Stimulated activated CD8-positive, alpha-beta memory T cell treated with anti-CD3 and anti-CD28 coated beads, Interleukin-15, amount 100 ng/mL, for 24 hours (primary cell): ENCODE results near the gene SYNE2.

Experiments used
- DNase-seq: peaks from one replicate; pipeline ENCODE4 v3.0.0-alpha.2; 2020; ENCODE audit warnings: low read depth

The SYNE2 gene

DNA sequence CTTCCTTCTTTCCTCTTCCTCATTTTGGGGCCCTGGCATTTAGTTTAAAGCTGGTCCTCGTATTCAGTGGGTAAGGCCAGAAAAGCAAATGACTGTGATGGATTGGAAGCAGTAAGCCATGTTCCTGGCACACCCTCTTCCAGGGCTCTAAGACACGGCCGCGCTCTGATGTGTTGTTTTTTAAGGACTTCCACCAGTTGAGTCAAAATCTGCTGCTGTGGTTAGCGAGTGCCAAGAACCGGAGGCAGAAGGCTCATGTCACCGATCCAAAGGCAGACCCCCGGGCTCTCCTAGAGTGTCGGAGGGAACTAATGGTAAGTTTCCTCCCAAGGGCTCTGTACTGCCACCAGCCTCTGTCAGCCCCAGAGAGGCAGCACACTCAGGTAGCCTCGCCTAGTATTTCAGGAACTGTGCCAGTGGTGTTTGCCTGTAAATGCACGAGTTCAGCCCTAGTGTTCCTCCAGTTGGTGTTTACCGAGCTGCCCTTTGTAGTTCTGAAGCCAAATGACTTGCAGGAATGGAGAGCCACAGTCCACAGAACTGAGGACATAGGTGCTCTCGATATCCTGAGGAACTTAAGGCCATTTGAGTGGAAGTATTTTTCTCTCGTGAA lies 368.7 kb downstream of the SYNE2 start:
- no peak for DNase-seq

DNA sequence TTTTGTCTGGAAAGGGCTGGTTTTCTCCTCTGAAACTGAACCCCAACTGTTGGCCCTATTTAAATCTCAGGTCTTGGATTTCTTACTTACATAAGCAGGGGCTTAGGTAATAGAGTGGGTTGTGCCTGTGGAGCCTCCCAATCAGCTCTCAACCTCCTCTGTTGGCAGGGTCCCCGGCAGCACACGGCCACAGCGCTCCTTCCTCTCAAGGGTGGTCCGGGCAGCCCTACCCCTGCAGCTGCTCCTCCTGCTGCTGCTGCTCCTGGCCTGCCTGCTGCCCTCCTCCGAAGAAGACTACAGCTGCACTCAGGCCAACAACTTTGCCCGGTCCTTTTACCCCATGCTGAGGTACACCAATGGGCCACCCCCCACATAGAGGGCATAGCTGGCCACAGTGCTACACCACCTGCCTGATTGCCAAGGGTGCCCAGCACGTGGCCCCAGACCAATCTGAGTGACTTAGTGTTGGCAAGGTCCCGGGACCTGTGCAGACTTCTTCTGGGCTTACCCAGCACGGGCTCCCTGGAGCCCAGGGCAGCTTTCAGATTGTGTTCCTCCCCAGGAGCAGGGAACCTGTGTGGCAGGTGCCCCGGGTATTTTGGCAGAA lies 372.4 kb downstream of the SYNE2 start:
- DNase-seq, result no peak

DNA sequence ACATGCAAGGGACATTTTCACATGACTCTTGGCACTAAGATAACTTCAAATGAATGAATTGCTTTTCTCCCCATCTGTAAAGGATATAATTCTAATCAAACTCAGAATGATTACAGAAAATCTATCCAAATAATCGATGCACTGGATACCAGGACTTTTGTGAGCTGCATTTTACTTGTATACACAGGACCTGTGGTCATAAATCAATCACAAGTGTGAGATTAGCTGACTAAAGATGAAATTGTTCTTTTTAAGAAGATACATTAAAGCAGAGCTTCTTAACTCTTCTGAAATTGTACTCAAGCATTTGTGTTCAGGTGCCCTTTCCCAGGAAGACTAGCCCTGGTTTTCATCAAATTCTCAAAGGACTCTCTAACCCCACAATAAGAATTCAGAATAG lies 375.1 kb downstream of the SYNE2 start:
- DNase-seq, result no peak

DNA sequence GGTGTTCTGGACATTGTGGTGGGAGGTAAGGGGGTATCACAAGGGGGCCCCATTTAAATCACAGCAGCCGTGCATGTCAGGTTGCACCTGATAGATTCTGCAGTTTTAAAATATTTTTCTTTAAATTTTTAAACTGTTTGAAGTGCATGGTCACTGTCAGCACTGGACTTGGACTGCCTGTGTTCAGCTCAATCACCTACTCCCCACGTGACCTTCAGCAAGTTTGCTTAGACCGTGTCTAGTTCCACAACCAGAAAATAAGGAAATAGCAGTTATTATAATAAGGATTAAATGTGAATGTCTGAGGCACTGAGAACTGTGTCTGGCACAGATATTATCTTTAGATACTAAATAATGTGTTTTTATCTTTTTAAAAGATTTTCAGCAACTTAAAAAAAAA lies 376.7 kb downstream of the SYNE2 start:
- no peak for DNase-seq

DNA sequence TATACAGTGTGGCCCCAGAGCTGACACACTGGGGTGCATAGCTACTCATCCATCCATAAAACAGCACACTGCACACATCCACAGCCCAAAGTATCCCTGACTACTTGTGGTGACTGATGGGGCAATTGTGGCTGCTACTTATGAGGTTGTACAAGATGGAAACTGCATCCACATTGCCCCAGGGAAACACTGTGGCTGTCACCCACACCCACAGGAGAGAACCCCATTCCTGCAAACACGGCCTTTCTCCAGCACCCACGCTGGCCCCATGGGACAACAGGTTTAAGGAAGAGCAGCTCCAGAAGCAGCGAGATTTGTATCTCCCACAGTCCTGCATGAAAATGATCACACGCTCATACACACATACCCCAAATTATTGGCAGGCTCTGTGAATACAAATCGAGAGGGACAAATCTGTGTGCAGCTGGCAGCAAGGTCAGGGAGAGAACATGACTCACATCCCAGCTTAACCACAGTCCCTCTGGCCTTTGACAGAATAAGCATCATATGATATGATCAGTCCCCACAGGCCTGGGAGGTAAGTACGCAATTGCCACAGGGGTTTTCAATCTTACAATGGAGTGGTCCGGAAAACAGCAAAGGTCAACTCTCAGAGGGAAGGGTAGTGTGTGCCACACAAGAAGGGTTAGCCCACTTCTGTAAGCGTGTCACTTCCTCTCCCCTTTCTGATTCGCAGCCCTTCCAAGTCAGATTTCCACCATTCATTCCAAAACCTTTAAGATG lies 379.5 kb downstream of the SYNE2 start:
- DNase-seq, result no peak

DNA sequence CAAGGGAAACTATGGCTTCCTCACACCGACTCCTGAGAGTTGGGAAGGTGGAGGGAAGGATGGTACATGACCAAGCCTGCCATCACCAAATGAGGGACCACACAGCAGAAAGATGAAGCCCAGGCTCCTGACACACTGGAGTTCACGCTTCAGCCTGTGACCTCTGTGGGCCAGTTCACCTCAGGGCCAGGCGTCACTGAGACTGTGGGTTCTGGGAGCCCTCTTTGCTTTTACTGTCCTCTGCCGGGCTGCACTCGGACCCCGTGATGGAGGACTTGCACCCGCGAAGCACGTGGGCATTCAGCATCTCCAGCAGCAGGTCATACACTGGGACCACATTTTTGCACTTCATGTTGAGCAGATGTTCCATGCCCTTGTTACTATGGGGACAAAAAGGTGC lies 380.1 kb downstream of the SYNE2 start:
- no peak for DNase-seq

DNA sequence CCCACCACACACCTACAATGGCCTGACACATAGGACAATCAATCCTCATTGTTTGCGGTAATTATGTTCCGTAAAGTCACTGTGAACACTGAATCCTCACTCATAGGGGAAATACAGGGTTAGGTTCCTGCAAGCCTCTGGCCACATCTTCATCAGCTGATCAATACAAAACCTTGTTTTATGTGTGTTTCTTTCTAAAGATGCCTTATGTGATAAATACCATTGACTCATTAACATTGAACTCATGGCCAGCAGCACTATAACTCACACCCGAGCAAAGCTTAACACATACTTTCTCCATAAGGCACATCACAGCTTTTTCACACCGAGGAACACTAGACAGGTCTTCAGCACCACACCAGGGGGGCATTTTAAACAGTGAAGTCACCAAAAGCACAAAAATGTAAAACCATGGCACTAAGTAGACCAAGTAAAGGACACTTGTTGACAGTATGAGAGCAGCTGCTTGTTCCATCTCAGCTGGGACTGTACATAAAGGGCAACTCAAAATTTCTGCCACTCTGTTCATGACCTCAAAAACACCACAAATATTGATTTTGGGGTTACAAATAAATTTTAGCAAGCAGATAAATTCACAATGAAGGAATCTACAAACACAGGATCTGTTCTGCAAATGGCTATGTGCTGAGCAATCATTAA lies 380.9 kb downstream of the SYNE2 start:
- DNase-seq, result no peak

DNA sequence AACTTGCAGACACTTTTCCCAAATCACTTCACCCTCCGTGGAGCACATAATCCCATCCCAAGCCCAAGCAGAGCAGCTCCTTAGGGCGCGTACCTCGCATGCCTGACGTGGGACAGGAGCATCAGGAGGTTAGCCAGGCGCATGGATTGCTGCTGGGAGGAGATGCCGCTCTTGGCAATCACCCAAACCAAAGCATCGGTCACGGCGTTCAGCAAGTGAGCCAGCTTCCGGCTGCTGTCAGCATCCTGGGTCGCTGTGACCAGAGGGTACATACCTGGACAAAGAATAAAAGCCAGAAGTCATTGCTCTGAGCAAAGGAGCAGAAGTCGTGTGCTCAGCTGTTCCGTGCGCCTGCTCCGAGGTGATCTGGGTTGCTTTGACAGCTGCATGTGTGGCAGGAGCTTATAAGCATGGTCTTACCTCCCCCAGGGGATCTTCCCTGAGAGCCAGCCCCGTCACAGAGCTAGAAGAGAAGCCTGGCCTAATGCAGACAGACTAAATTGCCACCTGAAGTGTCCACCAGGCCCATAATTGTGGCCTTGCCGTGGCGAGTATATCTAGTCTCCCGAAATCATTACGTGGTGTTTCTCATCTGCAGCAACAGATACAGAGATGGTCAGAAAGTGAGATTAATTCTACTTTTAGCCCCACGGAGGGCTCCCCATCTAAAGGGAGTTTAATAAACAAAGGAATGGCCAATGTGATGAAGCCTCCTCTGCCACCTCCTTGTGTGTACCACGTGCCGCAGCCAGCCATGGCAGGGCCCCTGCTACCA lies 382.3 kb downstream of the SYNE2 start:
- no peak for DNase-seq

DNA sequence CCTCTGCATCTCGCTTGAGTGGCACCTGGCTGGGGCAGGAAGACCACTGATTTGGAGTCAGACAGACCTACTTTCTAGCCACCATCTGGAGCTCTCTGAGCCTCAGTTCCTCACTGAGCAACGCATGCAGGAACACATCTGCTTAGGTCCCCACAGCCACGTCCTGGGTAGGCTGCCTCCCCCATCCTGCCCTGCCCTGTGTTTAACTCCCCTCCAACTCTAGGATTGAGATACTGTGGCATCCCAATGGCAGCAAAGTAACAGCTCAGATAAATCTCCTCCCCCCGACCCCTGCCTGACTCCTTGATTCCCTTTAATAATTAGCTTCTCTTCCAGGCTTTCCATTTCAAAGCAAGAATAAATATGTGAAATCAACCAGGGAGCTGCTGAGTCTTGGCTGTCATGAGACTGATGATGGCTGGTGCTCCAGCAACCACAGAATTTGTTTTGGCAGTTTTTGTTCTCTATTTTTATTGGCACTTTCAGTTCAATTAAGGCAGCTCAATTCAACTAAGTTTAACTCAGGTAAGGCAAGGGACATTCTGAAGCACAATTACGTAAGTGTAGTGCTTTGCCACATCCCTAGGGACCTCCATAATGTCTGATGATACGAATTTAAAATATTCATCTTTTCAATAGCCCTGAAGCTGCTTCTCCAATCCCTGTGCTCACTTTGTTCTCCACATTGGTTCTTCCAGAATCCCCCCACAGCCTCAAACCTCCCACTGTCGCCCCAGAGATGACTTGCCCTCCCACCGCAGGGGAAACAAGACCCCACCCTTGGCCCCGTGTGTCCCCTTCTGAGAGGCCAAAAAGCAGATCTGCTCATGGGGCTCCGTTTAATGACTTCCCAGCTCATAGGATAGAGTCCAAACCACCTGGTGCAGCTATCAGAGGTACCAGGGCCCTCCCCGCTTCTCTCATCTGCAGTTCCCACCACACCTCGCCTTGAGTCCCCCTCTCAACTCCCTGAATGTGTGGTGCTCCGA lies 383.1 kb downstream of the SYNE2 start:
- DNase-seq, result no peak

DNA sequence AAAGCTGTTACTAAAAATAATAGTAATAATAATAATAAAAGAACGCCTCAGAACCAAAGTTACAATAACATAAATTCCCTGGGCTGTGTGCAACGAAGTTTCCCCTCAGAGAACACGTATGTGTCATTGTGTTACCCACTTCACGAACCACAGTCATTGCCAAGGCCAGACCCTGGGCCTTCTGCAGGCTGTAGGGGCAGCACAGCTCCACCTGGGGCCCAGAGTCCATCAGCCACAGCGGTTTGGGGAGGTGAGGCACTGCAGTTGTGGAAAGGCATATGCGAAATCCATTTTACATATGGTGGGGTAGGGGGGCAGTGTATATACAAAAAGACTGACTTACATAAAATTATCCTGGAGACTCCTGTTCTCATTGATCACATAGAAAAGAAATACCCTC lies 385.2 kb downstream of the SYNE2 start:
- DNase-seq, result no peak

DNA sequence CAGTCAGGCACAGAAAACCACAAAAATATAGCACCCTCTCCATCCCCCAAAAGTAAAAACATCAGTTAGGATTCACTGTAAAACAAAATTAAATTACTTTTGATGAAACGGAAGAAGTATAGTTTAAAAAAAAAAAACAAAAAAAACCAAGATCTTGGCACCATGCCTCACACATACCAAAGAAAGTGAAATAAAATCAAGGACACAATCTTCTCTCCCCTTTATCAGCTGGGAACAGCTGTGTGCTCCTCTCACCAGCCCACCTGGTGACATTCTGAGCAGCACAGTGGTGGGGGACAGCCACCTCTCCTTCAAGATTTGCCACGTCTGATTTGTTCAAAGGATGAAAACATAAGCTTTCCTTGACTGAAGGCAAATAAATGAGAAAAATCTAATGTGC lies 385.8 kb downstream of the SYNE2 start:
- DNase-seq, result no peak

DNA sequence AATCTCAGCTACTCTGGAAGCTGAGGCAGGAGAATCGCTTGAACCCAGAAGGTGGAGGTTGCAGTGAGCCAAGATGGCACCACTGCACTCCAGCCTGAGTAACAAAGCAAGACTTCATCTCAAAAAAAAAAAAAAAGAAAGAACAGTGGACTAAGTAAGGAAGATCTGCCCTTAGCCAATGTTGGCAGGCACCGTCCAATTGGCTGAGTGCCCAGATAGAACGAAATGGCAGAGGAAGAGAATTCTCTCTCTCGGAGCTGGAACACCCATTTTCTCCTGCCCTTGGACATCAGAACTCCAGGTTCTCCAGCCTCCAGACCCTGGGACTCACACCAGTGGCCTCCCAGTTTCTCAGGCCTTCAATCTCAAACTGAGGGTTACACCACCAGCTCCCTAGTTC lies 391.5 kb downstream of the SYNE2 start:
- DNase-seq, result no peak

DNA sequence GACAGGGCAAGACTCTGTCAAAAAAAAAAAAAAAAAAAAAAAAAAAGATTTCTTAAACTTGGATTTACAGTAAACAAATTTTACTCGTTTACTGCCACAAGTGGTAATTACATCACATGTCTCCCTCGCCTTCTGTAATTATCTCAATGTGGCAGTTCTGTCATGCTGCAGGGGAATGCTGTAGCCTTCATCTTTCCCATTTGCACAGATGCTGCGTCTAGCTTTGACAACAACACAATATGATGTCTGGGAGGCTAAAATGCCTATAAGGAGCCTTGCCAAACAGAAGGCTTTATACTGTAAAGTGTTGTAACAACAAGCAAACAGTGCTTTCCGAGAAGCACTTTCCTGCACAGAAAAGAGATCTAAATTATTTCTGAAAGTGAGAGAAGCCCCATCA lies 392.7 kb downstream of the SYNE2 start:
- DNase-seq, result no peak

DNA sequence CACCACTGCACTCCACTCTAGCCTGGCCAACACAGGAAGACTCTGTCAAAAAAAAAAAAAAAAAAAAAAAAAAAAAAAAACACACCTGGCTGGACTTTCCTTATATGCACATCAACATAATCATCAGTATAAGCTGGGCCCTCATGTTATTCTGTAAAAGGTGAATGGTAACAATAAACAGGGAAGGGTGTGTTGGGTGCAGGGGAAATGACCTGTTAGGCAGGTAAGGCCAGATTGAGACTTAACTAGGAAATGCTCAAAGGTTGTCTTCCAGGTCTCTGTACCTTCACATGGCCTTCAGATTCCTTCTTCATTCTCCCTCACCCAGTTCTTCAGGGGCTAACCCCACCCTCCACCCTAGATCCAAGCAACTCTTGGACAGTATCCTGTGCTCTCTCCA lies 393.9 kb downstream of the SYNE2 start:
- no peak for DNase-seq

DNA sequence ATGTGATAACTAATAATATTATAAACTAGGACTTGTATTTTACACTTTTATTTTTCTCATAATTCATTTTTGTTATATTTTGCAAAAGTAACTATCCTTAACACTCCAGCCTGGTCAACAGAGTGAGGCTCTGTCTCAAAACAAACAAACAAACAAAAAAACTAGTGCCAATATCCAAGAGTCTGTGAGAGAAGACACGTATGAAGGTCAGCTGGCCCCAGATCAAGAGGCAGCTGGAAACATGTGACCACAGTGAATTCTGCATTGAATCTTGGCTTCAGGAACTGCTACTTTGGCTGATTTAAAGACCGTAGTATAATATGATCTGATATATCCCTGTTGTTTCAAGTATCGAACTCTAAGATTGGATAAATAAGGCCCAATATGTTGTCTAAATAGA lies 394.4 kb downstream of the SYNE2 start:
- DNase-seq, result no peak

DNA sequence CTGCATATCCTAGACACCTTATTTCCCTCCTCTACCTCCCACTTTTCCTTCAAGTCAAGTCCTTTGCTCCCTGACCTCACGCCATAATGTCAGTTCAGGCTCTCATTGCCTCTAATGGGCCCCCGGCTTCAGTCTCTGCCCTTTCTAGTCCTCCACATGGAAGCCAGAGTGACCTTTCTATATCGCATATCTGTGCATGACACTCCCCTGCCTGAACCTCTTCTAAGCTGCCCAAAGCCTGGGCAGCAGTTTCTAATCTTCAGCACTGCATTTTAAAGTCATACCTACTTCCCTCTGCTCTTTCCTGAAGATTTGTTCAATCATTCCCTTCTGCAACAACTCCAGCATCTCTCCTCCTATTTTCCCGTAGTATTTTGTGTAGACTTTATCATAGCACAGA lies 395.9 kb downstream of the SYNE2 start:
- no peak for DNase-seq

DNA sequence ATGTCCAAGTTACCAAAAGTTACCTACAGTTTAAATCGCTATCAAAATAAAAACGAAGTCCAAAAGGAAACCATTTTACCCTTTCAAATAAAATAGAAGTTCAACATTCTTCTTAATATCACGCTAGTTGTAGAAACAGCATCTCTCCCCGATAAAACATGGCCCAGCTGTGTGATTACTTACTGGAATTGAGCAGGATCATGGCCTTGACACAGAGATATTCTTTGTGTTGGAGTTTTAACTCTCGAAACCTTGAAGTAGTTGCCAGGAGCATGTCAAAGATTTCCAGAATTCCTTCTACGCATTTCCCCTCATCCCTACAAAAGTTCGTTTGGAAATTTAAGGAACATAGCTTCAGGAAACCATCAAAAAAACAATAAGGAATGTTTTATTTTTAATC lies 396.6 kb downstream of the SYNE2 start:
- DNase-seq, result no peak

DNA sequence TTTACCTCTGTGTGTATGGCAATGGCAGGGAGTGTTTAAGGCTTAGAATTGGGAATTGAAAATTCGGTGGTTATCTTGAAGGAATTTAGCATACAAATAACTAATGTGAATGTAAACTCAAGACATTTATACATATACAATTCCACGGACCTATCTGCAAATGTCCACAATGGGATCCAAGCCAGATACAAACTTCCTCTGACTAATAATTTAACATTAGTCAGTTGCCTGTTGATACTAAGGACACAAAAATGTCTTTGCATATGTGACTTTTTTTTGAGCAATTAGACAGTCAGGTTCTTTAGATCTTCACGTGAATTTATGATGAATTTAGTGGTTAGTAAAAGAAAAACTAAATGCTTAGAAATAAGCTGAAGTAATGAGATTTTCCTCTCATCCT lies 400.9 kb downstream of the SYNE2 start:
- no peak for DNase-seq

DNA sequence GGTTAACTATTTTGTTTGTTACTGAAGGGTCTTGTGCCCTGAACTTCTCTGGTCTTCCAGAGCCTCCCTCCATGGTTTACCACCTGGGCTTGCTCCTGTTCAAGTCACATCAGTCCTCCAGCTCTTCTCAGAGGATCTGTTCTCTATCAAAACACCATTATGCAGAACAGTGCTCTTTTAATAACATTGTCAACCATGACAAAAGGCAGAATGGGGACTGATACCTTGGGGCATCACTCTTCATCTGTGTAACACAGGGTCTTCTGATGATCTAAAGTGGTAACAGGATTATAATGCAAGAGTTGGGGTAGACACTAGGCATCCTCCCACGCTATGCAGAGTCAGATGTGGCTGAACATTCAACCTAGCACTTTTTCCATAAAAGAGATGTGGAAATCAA lies 403.0 kb downstream of the SYNE2 start:
- no peak for DNase-seq

DNA sequence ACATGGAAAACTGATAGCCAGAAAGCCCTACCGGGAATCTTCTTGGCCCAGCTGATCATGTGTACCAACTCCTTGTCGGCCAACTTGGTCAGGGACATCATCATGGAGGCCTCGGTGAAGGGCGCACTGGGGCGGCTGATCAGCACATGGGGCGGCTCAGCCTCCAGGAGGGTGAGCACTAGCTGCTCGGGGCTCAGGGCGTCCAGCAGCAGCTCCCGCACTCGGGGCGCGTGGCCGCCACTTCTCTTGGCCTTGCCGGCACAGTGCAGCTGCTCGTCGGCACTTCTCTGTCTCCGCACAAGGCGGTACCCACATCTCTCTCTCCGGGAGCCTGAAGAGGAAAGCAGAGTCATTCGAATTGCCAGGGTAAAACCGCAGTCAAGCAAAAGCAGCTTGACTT lies 407.6 kb downstream of the SYNE2 start:
- DNase-seq, result no peak

DNA sequence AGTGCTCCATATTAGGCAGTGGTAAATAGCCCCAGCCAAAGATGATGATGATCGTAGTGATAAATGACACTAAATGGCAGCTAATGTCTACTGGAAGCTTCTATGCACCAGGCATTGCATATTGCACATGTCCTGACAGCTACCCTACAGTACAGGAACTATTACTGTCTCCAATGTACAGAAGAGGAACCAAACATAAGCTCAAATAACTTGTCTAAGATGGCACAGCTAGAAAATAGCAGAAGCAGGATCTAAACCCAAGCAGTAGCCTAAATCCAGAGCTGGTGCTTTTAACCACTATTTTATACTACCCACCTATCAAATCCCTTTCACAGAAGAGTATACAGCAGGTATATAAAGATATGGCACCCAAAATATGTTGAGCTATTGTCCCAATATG lies 412.4 kb downstream of the SYNE2 start:
- no peak for DNase-seq
